HK-2 (cell line): ENCODE results near the gene MAP3K2.

ENCODE experiments used
- DNase-seq: peaks from one replicate; pipeline ENCODE4 v3.0.0-alpha.2; 2018; ENCODE audit not compliant: unreplicated experiment

MAP3K2 gene

DNA sequence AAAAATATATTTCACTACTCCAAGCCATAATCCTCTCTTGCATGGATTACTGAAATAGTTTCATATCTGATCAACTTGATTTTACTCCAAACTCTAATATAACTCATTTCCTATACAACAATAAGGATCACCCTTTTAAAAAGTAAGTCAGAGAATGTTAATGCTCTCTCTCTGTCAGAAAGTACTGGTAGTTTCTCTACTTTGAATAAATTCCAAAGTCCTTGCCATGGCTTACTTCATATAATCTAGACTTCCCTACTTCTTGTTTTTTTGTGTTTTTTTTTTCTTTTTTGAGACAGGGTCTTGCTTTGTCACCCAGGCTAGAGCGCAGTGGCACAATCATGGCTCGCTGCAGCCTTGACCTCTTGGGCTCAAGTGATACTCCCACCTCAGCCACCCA lies 36.2 kb downstream of the MAP3K2 start:
- no peak for DNase-seq

DNA sequence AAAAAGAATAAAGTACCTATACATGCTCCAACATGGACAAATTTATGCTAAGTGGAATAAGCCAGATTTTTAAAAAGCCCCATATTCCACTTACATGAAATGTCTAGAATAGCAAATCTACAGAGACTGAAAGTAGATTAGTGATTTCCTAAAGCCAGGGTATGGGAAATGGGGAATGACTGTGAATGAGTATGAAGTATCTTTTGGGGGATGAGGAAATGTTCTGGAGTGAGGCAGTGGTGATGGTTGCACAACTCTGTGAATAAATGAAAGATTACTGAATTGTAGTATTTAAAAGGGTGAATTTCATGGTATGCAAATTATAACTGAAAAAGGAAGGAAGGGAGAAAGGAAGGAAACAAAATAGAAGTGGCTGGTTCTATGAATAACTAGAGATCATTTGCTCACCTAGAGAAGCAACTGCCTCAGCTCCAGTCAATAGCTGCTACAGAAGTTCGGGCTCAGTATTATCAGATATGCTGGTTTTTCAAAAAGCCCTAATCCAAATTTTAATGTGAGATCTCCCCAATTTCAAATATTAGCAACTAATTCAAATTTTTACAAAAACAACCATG lies 39.3 kb downstream of the MAP3K2 start:
- DNase-seq, result no peak

DNA sequence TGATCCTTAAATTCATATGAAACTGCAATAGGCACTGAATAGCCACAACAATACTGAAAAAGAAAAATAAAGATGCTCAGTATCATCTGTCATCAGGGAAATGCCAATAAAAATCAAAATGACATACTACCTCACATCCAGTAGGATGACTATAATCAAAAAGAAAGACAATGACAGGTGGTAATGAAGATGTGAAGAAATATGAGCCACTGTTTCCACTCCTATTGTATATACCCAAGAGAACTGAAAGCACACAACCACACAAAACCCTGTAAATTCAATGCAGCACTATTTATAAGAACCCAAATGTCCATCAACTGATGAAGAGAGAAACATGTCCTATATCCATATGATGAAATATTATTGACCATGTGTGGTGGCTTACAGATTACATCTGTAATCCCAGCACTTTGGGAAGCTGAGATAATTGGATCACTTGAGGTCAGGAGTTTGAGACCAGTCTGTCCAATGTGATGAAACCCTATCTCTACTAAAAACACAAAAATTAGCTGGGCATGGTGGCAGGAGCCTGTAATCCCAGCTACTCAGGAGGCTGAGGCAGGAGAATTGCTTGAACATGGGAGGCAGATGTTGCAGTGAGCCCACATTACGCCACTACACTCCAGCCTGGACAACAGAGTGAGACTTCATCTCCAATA lies 39.9 kb downstream of the MAP3K2 start:
- DNase-seq, result no peak

DNA sequence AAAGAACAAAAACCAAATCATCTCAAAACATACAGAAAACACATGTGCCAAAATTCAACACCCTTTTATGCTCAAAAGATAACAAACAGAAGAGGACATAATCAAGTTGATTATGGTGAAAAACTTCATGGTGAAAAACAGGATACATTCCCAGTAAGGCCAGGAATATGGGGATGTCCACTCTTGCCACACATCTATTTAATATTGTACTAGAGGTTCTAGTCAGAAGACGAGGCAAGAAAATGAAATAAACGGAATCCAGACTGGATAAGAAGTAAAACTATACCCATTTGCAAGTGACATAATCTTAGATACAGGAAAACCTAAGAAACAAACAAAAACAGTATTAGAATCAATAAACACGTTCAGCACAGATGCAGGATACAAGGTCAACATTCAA lies 40.8 kb downstream of the MAP3K2 start:
- DNase-seq, result no peak

DNA sequence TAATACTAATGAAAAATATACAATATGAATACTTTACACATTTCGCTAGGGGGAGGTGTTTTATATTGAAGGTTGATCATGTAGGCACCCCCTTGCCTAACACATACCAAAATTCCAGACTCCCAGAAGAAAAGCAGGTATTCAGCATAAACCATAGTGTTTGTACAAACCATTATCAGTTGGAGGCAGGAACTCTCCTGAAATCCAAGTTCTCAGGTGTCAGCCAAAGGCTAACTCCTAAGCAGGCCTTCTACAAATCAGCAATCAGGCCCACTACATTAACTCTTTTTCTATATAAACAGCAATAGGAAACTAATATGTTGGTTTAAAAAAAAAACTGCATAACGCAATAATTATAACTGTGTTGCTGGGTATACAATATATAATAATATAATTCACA lies 44.5 kb downstream of the MAP3K2 start:
- DNase-seq, result no peak

DNA sequence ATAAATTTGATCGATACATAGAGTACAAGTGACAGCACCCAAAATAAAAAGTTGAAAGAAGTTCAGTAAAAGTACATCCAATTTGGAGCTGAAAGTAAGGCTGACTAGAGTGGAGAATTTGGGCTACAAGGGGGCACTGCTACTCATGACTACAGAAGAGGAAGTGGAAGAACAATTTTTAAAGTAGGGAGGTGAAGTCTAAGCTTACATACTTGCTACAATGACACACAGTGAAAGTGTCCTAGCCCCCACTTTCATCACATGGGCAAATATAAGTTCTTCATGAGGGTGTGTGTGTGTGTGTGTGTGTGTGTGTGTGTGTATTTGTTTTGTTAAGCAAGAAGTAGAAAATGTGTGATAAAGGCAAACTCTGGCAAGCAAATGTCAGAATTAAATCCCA lies 45.7 kb downstream of the MAP3K2 start:
- no peak for DNase-seq

DNA sequence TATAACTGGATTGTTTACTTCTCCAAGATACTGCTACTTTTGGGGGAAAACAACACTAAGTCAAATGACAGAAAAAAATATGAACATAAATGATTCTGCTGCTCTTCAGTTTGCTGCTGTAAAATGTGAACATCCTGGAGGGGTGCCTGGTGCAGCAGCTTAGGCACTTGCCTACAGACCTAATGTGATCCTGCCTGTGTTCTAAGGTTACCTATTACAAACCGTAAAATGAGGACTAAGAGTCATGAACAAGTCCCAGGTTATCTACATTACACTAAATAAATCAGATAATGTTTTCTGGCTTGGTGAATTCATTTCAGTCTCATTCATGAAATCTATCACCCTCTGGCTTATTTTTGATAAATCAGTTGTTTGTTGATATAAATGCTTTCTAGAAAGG lies 55.4 kb downstream of the MAP3K2 start:
- DNase-seq, result no peak

DNA sequence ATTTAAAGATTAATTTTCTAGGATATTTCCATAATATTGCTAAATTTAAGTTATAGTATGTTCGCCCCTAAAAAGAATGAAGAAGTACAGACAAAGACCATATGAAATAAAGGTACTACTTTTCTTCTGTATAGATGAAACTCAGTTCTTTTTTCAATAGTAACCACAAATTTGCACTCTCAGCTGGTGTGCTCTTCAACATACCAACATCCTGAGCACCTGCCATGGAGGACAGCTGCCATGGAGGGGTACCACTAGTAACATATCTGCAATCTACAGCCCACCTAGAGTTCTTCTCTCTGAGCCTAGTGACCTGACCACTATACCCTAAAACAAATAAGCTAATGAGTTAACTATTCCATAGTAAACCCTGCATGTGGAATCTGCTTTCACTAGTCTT lies 57.0 kb downstream of the MAP3K2 start:
- DNase-seq, result no peak

DNA sequence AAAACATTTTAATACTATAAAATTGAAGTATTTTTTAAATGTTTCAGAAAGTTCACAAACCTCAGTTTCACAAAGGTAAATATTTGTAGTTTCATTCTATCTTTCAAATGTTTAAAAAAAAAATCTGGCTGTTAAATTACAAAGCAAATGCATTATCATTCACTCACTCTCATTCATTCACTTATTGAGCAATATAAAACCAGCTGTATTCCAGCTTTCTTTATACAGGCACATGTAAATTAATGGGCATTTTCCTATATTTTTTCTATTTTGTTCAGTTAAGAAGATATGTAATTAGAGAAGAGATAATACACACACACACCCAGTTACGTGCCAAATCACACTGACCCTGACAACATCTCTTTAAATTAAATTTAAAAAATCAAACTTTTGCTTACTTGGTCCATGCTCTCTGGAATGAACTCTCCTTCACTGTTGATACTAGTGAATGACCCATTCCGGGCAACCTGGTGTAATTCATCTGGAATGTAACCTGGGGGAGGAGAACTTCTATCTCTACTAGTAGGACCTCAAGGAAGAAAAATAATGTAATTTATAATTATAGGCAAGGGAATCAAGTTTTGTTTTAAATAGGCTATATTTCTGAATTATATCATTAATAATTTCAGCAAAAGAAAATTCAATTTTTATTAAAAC lies 61.4 kb downstream of the MAP3K2 start:
- no peak for DNase-seq

DNA sequence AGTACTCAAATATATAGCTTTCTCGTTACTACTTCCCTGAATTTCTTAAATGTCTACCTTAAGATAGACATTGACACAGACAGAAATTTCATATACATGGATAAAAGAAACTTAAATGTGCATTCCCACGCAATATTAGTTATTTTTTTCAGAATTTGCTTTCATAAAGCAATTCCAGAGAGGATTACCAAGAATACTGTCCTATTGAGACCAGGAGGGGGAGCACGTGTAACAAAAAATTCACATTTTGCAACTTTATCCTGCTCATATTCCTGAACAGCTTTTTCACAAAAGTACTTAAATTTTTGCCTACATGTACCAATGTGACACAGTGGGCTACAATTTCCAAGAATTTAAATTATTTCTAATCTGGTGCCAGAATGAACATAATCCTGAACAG lies 63.1 kb downstream of the MAP3K2 start:
- no peak for DNase-seq

DNA sequence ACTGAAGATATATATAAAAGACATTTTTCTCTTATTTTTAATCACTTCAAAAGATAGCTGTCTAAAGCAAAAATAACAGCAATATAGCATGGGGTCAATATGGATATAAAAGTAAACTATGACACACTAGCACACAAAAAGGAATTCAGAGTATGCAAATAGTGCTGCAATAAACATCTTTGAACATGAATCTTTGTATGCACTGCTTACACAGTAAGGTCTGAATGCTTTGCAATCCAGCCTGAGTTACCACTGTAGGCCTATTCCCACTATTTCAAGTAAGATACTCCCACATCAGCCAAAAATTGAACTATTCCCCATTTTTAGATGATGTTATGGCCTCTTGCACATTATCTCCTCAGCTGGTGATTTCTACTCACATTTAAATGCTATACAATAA lies 66.5 kb downstream of the MAP3K2 start:
- no peak for DNase-seq

DNA sequence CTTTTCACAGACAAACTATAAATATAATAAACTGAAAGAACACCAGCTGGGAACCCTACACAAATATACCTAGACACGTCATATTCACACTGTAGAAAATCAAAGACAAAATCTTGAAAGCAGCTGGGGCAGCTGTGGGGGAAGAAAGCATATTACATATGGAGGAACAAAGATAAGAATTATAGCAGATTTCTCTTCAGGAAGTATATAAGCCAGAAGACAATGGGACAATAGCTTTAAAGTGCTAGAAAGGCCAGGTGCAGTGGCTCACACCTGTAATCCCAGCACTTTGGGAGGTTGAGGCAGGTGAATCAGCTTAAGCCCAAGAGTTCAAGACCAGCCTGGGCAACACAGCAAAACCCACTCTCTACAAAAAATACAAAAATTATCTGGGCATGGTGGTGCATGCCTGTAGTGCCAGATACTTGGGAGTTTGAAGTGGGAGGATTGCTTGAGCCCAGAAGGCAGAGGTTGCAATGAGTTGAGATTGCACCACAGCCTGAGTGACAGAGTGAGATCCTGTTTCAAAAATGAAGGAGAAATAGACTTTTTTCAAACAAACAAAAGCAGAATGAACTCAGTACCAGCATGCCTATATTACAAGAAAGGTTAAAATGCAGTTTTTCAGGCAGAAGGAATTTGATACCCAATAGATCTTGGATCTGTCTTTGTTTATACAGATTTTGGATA lies 67.0 kb downstream of the MAP3K2 start:
- DNase-seq, result no peak

DNA sequence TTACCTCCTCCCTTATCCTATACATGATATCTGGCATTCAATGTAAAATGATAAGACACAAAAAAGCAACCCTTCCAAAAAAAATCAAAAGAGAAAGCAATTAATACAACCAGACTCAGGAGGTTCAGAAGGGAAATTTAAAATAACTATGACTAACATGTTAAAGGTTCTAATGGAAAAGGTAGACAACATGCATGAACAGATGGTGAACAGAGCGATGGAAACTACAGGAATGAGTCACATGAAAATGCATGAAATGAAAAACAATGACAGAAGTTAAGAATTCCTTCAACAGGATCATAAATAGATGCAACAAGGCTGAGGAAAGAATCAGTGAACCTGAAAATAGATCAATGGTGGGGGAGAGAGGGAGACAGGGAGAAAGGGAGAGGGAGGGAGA lies 67.7 kb downstream of the MAP3K2 start:
- DNase-seq, result no peak

DNA sequence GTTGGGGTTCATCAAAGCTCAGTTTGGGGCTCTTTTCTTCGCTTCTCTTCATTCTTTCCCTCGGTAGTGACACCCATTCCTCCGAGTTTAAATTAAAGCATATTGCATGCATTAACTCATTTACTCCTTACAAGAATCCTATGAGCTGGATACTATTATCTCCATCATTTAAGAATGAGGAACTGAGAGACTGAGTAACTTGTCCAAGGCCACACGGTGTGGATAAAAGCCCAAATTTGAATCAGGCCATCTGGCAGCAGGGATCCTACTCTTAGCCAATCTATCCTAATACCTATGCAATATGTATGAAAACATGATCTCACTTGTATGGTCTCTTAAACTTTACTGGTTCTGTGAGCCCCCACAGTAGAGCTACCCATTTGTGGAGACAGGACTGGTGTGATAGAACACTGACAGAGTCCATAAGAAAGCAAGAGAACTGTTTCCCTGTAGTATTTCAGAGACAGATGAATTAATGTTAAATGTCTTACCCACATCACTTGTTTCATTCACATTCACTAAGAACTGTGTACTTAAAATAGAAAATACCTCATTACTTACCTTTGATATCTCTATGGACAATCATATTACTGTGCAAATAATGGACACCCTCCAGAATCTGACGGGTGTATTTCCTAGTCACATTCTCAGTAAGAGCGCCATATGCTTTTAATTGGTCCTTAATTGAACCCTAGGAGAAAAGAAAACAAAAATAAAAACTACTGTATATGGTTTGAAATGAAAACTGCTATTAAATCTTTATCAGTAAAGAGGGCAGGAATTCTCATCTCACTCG lies 73.4 kb downstream of the MAP3K2 start:
- no peak for DNase-seq

DNA sequence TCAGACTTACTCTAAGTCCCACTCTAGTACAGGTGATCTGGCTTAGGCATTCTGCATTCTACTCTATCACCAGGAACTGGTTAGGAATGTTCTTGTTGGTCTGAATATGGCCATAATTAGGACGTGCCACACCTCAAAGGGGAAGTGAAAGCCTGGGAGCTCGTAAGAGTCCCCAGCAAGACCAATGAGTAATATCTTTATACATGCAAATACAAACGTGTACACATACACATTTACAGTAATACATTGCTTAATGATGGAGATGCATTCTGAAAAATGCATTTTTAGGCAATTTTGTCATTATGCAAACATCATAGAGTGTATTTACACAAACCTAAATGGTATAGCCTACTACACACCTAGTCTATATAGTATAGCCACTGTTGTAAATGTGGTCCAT lies 74.4 kb downstream of the MAP3K2 start:
- no peak for DNase-seq

DNA sequence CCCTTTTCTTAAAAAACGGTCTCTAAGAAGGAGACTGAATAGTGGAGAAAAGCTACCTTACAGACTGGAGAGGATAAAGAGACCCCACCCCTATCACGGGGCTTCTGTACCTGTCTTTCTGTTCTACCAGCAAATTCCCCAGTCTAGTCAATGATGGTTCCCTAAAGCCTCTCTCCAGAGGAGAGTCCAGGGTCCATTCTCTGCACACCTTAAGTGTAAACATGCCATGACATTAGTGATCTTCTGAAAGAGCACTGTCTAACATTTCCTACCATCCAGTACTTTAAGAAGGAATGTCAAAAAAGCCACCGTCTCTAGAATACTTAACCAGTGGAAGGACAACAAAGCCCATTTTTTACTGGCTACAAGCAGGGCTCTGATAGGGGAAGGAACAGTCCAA lies 76.8 kb downstream of the MAP3K2 start:
- no peak for DNase-seq

DNA sequence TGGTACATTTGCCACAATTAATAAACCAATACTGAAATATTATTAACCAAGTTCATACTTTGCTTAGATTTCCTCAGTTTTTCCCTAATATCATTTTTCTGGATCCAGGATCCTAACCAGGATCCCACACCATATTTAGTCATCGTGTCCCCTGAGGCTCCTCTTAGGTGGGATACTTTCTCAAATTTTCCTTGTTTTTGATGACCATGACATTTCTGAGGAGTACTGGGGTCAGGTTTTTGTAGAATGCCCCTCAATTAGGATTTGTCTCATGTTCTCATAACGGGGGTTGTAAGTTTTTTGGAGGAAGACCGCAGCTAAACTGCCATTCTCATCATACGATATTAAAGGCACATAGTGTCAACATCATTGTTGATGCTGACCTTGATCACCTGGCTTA lies 78.3 kb downstream of the MAP3K2 start:
- no peak for DNase-seq

DNA sequence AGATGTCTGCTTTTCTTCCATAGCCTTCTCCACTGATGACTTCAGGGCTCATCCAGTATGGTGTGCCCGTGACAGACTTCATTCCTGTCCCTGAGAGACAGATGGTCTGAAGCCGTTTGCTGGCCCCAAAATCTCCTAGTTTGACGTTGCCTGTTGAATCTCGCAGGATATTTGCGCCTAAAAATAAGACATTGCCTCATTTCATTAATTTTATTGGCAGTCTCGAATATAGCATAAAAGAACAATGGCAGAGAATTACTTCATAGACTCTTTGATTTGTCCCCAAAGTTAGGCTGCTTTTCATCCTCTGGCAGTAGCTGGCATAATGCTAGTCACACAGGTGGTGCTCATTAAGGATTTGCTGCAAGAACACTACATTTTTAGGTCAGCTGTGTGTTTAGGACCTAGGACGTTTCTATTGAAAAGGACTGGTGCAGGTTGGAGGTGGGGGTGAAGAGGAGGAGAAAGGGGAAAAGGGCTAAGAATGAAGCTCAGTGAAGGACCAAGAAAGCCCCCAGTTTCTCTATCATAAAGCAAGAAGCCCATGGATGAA lies 79.1 kb downstream of the MAP3K2 start:
- DNase-seq, result no peak

DNA sequence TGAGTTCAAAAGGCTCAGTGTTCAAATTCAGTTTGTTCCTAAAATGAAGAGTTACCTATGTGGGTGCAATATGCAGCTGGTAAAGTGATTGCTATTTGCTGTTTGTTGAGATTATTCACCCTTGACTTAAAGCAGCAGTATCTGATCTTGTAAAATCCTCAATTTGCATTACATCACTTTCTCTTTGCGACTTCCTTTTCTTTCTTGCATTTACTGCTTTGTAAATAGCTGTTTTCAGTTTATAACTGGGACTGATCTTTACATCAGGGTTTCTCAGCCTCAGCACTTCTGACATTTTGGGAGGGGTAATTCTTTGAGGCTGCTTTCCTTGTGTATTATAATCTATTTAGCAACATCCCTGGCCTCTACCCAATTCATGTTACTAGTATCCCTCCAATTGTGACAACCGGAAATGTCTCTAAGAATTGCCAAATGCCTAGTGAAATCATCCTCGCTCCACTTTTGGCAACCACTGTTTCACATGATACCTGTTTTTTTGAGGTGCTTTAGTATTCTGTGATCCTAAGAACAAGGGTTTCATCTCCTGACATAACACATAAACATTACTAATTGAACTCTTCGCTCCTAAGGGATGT lies 81.7 kb downstream of the MAP3K2 start:
- DNase-seq, result no peak

DNA sequence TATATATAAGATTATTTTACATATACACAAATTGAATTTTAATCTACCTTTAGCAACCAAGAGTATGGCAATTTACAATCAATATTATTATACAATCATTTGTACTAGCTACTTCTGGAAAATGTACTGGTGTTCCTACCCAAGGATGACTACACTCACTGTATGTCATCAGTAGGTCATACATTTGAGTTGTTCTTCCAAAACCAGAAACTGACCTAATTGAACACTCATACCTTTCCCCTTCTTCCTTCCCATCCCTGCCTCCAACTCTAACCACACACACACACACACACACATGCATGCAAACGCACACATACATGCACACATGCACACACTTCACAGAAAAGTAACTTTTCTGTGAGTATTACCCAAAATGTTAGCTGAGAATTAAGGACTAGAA lies 85.6 kb downstream of the MAP3K2 start:
- no peak for DNase-seq

DNA sequence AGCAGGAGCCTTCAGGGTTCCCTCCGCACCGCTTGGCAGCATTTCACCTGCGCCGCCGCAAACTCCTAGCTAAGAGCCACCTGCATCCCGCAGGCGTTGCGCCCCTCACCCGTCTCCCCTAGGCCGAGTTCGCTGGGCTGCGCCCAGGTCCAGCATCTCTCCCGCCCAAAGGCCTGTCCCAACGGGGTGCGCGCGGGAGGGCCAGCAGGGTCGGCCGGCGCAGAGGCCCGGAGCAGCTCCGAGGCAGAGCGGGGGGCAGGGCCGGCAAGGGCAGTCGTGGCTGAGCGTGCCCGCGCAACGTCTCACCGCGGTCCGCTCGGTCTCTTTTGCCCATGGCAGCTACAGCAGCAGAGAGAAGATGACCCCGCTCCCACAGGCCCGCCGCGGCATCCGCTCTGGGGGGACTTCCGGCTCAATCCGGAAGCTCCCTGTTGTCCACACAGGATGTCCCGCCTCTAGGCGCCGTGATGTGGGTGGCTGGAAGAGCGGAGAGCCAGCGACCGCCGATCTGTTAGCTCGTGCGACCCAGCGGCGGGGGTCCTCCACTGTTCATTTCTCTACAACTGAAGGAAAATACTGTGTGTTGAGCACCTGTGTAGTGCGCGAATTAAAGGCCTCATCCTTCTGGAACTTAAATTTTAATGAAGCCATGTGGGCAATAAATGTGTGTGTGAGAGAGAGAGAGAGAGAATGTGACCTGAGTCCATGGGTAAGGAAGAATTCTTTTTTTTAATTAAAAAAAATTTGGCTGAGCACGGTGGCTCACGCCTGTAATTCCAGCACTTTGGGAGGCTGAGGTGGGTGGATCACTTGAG lies 93.8 kb downstream of the MAP3K2 start, which contains the start of gene ERCC3:
Gene ERCC3, minus strand, starts transcription at position 397 of the 815 bp plus-strand sequence. Its CDS starts 63 bp downstream, at position 334.
- DNase-seq, result peak; percentile 85
